Prostate gland (tissue), 1 donor: ENCODE results near the gene TBX21.

ENCODE experiments used
- POLR2A ChIP-seq: fragments of 450-650 bp; IDR thresholded peaks from one replicate; pipeline ENCODE4 v1.6.1; 2016; ENCODE audit warnings: antibody characterized with exemption, mild to moderate bottlenecking
- POLR2AphosphoS5 ChIP-seq: sonication (generic); formaldehyde crosslinking; IDR thresholded peaks from one replicate; pipeline ENCODE4 v1.6.1; 2017; ENCODE audit warnings: antibody characterized with exemption

DNA sequence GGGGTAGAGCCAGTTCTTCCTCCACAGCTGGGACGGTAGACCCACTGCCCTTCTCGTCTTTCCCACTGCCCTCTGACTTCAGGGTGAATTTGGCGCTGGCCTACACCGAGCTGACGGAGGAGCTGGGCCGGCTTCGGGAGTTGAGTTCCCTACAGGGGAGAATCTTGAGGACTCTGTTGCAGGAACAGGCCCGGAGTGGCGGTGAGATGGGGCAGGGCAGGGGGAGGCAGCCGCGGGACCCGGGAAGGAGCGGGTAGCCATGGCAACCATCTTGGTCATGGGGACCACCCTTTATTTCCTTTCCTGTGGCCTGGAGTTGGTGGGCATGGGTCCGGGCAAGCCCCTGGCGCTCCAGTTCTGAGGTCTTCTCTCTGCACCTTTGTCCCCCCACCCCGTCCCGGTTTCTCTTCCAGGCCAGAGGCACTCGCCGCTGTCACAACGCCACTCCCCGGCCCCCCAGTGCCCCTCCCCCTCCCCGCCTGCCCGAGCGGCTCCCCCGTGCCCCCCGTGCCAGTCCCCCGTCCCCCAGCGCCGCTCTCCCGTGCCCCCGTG is 24.6 kb upstream of the TBX21 start:
- TF ChIP-seq POLR2AphosphoS5 (no peak), POLR2A (no peak)
